K562 (cell line): ENCODE data around the gene SLC6A16. TPM values are rescaled to one million over a fixed set of nuclear protein-coding genes. Genes with fewer than 3 reads are reported as not detected.

Experiments
- FOS ChIP-seq: IDR thresholded peaks from 3 replicates; pipeline ENCODE4 v1.6.1; 2011; ENCODE audit not compliant: insufficient read length; ENCODE audit errors: extremely low read depth
- FOXK1 ChIP-seq: sonication (generic); formaldehyde crosslinking; IDR thresholded peaks from 2 replicates; pipeline ENCODE4 v1.8.0; 2022; ENCODE audit warnings: missing genetic modification reagents, mild to moderate bottlenecking, borderline replicate concordance
- HDAC3 ChIP-seq: fragments of 450-650 bp; IDR thresholded peaks from 2 replicates; pipeline ENCODE4 v1.6.1; 2018; ENCODE audit warnings: borderline replicate concordance, mild to moderate bottlenecking, moderate library complexity; ENCODE audit not compliant: partially characterized antibody
- NR1H2 ChIP-seq: sonication (generic); formaldehyde crosslinking; IDR thresholded peaks from 2 replicates; pipeline ENCODE4 v1.4.0; 2020; ENCODE audit warnings: mild to moderate bottlenecking, missing genetic modification reagents
- PHF8 ChIP-seq: fragments of 200-600 bp; sonication (generic); IDR thresholded peaks from 2 replicates; pipeline ENCODE4 v1.6.1; 2012; ENCODE audit warnings: mixed run types, mild to moderate bottlenecking, inconsistent platforms, low read length, moderate library complexity, borderline replicate concordance
- ZNF384 ChIP-seq: IDR thresholded peaks from 2 replicates; pipeline ENCODE4 v1.6.1; 2012; ENCODE audit warnings: low read depth, low read length, improper control_type of control experiment
- polyA plus RNA-seq, 8 experiments: library from polyadenylated mRNA; depleted of rRNA in 4 of 8; stranded (reverse) in 5 of 8; unstranded in 3 of 8; fragments of >200 nt; fragmentation: Nextera tagmentation in 2 of 8; fragmentation: Illumina TruSeq in 1 of 8; extraction: Ambion mirVana in 2 of 8; extraction: Trizol in 1 of 8; gene quantifications; 2 replicates each; pipeline versions ENCODE4 v1.2.1 to v1.2.3, GENCODE V29; 2011 to 2014; ENCODE audit warnings: inconsistent platforms in 1 of 8, missing spikeins in 1 of 8
- total RNA-seq, 7 experiments: library from RNA; depleted of rRNA in 6 of 7; stranded (reverse); fragments of >200 nt in 6 of 7; fragmentation: Illumina TruSeq in 2 of 7; extraction: Trizol in 2 of 7; gene quantifications; 2 replicates each; pipeline versions ENCODE4 v1.2.1 to v1.2.3, GENCODE V29; 2011 to 2021; ENCODE audit warnings: low replicate concordance in 1 of 7
- TF ChIP-seq, protein P1 (sequence below): fragments of 250-450 bp; sonication (Bioruptor Pico); IDR thresholded peaks from 2 replicates; pipeline ENCODE4 v1.4.0; 2020
- TF ChIP-seq, protein P2 (sequence below): fragments of 450-650 bp; IDR thresholded peaks from 2 replicates; pipeline ENCODE4 v1.6.1; 2018; ENCODE audit warnings: mild to moderate bottlenecking, low read depth; ENCODE audit not compliant: partially characterized antibody
- TF ChIP-seq, protein P3 (sequence below): fragments of 250-450 bp; sonication (Bioruptor Pico); IDR thresholded peaks from 2 replicates; pipeline ENCODE4 v1.5.0; 2021; ENCODE audit warnings: mild to moderate bottlenecking, borderline replicate concordance
- TF ChIP-seq, protein P4 (sequence below): fragments of 250-450 bp; sonication (Bioruptor Pico); IDR thresholded peaks from 2 replicates; pipeline ENCODE4 v1.5.0; 2021

The SLC6A16 gene
- total and polyA plus RNA-seq, 9 of the 15 experiments (the other 6 are each of a cell fraction or from before 2014, with no cell fraction given), result 0.05 to 0.95 (median 0.36) TPM

DNA sequence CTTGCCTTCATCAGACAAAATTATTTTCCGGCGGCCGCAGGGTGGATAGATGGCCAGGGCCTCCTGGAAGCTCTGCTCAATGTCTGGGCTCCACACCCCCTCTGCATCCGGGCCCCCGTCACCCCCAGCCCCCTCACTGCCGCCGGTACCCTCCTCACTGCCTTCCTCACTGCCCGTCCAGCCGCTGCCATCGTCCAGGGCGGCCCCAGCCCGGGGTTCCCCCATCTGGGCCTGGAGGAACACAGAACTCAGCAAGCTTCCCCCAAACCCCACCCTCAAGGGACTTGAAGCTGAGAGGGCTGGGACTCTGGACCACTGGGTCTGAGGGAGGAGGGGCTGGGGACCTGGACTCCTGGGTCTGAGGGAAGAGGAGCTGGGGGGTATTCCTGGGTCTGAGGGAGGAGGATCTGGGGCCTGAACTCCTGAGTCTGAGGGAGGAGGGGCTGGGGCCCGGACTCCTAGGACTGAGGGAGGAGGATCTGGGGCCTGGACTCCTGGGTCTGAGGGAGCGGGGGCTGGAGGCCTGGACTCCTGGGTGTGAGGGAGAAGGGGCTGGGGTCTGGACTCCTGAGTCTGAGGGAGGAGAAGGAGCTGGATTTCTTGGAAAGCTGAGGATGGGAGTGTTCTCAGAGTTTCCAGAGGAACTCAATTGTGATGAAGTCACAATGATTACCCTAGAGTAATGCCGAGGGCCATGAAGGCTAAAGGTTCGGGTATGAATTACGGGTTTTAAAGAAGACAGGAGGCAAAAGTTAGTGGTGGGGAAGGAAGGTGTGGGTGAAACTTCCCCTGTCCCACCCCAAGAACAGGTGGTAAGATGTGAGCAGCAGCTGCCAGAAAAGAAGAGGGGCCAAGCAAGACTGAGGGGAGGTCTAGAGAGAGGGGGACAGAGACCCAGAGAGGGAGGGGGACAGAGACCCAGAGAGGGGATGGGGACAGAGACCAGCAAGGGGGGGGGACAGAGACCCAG, 35.1 kb upstream of the SLC6A16 start (continued):
- TF ChIP-seq, protein P1, sequence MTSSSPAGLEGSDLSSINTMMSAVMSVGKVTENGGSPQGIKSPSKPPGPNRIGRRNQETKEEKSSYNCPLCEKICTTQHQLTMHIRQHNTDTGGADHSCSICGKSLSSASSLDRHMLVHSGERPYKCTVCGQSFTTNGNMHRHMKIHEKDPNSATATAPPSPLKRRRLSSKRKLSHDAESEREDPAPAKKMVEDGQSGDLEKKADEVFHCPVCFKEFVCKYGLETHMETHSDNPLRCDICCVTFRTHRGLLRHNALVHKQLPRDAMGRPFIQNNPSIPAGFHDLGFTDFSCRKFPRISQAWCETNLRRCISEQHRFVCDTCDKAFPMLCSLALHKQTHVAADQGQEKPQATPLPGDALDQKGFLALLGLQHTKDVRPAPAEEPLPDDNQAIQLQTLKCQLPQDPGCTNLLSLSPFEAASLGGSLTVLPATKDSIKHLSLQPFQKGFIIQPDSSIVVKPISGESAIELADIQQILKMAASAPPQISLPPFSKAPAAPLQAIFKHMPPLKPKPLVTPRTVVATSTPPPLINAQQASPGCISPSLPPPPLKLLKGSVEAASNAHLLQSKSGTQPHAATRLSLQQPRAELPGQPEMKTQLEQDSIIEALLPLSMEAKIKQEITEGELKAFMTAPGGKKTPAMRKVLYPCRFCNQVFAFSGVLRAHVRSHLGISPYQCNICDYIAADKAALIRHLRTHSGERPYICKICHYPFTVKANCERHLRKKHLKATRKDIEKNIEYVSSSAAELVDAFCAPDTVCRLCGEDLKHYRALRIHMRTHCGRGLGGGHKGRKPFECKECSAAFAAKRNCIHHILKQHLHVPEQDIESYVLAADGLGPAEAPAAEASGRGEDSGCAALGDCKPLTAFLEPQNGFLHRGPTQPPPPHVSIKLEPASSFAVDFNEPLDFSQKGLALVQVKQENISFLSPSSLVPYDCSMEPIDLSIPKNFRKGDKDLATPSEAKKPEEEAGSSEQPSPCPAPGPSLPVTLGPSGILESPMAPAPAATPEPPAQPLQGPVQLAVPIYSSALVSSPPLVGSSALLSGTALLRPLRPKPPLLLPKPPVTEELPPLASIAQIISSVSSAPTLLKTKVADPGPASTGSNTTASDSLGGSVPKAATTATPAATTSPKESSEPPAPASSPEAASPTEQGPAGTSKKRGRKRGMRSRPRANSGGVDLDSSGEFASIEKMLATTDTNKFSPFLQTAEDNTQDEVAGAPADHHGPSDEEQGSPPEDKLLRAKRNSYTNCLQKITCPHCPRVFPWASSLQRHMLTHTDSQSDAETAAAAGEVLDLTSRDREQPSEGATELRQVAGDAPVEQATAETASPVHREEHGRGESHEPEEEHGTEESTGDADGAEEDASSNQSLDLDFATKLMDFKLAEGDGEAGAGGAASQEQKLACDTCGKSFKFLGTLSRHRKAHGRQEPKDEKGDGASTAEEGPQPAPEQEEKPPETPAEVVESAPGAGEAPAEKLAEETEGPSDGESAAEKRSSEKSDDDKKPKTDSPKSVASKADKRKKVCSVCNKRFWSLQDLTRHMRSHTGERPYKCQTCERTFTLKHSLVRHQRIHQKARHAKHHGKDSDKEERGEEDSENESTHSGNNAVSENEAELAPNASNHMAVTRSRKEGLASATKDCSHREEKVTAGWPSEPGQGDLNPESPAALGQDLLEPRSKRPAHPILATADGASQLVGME (CRISPR knock-in tag), result no peak
- TF ChIP-seq FOXK1 (CRISPR knock-in tag) (no peak), ZNF384 (no peak), PHF8 (no peak), NR1H2 (CRISPR knock-in tag) (no peak), HDAC3 (no peak), FOS (no peak)
- TF ChIP-seq, protein P2, sequence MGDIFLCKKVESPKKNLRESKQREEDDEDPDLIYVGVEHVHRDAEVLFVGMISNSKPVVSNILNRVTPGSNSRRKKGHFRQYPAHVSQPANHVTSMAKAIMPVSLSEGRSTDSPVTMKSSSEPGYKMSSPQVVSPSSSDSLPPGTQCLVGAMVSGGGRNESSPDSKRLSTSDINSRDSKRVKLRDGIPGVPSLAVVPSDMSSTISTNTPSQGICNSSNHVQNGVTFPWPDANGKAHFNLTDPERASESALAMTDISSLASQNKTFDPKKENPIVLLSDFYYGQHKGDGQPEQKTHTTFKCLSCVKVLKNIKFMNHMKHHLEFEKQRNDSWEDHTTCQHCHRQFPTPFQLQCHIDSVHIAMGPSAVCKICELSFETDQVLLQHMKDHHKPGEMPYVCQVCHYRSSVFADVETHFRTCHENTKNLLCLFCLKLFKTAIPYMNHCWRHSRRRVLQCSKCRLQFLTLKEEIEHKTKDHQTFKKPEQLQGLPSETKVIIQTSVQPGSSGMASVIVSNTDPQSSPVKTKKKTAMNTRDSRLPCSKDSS, result no peak
- TF ChIP-seq, protein P3, sequence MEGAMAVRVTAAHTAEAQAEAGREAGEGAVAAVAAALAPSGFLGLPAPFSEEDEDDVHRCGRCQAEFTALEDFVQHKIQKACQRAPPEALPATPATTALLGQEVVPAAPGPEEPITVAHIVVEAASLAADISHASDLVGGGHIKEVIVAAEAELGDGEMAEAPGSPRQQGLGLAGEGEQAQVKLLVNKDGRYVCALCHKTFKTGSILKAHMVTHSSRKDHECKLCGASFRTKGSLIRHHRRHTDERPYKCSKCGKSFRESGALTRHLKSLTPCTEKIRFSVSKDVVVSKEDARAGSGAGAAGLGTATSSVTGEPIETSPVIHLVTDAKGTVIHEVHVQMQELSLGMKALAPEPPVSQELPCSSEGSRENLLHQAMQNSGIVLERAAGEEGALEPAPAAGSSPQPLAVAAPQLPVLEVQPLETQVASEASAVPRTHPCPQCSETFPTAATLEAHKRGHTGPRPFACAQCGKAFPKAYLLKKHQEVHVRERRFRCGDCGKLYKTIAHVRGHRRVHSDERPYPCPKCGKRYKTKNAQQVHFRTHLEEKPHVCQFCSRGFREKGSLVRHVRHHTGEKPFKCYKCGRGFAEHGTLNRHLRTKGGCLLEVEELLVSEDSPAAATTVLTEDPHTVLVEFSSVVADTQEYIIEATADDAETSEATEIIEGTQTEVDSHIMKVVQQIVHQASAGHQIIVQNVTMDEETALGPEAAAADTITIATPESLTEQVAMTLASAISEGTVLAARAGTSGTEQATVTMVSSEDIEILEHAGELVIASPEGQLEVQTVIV, result no peak
- TF ChIP-seq, protein P4, sequence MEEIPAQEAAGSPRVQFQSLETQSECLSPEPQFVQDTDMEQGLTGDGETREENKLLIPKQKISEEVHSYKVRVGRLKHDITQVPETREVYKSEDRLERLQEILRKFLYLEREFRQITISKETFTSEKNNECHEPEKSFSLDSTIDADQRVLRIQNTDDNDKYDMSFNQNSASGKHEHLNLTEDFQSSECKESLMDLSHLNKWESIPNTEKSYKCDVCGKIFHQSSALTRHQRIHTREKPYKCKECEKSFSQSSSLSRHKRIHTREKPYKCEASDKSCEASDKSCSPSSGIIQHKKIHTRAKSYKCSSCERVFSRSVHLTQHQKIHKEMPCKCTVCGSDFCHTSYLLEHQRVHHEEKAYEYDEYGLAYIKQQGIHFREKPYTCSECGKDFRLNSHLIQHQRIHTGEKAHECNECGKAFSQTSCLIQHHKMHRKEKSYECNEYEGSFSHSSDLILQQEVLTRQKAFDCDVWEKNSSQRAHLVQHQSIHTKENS (CRISPR knock-in tag), result no peak
